Stomach (tissue), 9 donors: Measurements from ENCODE around the gene RASA1. TPM values are rescaled to one million over a fixed set of nuclear protein-coding genes. Genes with fewer than 3 reads are reported as not detected.

Experiments used
- DNase-seq, 2 donors: peaks; one replicate each; pipeline versions ENCODE4 v3.0.0 to v3.0.0-alpha.2; 2013 to 2019
- H3K27ac ChIP-seq, 5 donors: fragments of 200-600 bp in 4 of 5; sonication (generic) in 4 of 5; one replicate each; pipeline ENCODE4 v1.5.1; 2013 to 2019; ENCODE audit warnings: mild to moderate bottlenecking in 1 of 5, moderate library complexity in 1 of 5
- H3K27me3 ChIP-seq, 3 donors: fragments of 200-600 bp; sonication (generic); one replicate each; pipeline ENCODE4 v1.5.1; 2017 to 2019; ENCODE audit warnings: mixed run types in 1 of 3
- H3K36me3 ChIP-seq, 4 donors: fragments of 200-600 bp; sonication (generic); 1 replicate in 3 of 4; 2 replicates in 1 of 4; pipeline ENCODE4 v1.5.1; 2016 to 2019
- H3K4me1 ChIP-seq, 4 donors: fragments of 200-600 bp; sonication (generic); one replicate each; pipeline ENCODE4 v1.5.1; 2016 to 2019
- H3K4me3 ChIP-seq, 4 donors: fragments of 200-600 bp; sonication (generic) in 3 of 4; one replicate each; pipeline ENCODE4 v1.5.1; 2016 to 2019; ENCODE audit warnings: mild to moderate bottlenecking in 1 of 4
- H3K9me3 ChIP-seq, 4 donors: fragments of 200-600 bp; sonication (generic); one replicate each; pipeline ENCODE4 v1.5.1; 2016 to 2019
- EP300 ChIP-seq: sonication (generic); formaldehyde crosslinking; IDR thresholded peaks from one replicate; pipeline ENCODE4 v1.6.1; 2017; ENCODE audit warnings: antibody characterized with exemption
- POLR2A ChIP-seq, 4 donors: fragments of 450-650 bp; IDR thresholded peaks; one replicate each; pipeline ENCODE4 v1.6.1; 2016; ENCODE audit warnings: antibody characterized with exemption in 4 of 4, control low read depth in 2 of 4, mild to moderate bottlenecking in 1 of 4, moderate library complexity in 1 of 4
- POLR2AphosphoS5 ChIP-seq, 3 donors: sonication (generic); formaldehyde crosslinking; IDR thresholded peaks; one replicate each; pipeline ENCODE4 v1.6.1; 2016; ENCODE audit warnings: antibody characterized with exemption in 3 of 3
- WGBS, 5 donors: extraction: QIAGEN DNeasy Blood & Tissue Kit in 3 of 5; methylation state at CpG; one replicate each; pipeline versions ENCODE4 v1.1.5 to v1.1.7; 2013 to 2018; 5-methylcytosine and 5-hydroxymethylcytosine counted together
- intact Hi-C: fragments of 100-400 bp; cut with DNase I; formaldehyde crosslinking; loops from one replicate; pipeline ENCODE4 v1.15.1; 2023; ENCODE audit warnings: low total_unique reads
- polyA plus RNA-seq, 3 donors: library from polyadenylated mRNA; stranded (reverse); fragments of 200-250 nt; gene quantifications; one replicate each; pipeline ENCODE4 v1.2.3, GENCODE V29; 2013
- total RNA-seq, 5 donors: library from RNA; depleted of rRNA; stranded (reverse); fragments of >200 nt; gene quantifications; one replicate each; pipeline versions ENCODE4 v1.1.0 to v1.2.3, GENCODE V29; 2014 to 2016
- TF ChIP-seq, protein P1 (sequence below), 7 experiments: fragments of 450-650 bp in 4 of 7; fragments of 200-600 bp in 3 of 7; sonication (generic) in 3 of 7; IDR thresholded peaks; one replicate each; pipeline ENCODE4 v1.5.1; 2016 to 2019; ENCODE audit warnings: antibody characterized with exemption in 7 of 7, control low read depth in 2 of 7, mild to moderate bottlenecking in 1 of 7
- donor health status: healthy with polysubstance abuse.
- donor health status: Bipolar disorder and iron deficiency.
- donor health status: healthy.

RASA1 gene
- total and polyA plus RNA-seq, 8 donors, result 7.3 to 89.3 (median 19.1) TPM

DNA sequence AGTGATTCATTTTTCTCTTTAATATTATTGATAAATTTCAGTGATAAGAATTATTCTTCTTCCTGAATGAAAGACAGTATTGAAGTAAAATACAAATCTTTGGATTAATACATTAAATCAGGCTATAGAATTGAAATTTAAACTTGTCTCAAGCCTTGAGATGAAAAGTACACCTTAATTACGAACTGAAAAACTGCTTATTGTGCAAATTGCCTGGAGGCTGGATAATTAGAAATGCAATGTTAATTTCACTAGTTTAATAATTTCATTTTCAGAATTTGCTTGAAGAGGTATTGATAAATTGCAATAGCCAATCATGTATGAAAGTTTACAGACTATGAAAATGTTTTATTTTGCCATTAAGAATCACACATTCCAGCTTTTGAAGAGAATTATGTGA is 156.1 kb downstream of the RASA1 start:
- Histone ChIP-seq H3K9me3 (no peaks in the 10 kb centered on the region), H3K4me1 (no peaks in the 10 kb centered on the region), H3K36me3 (no peaks in the 10 kb centered on the region), H3K27ac (no peak overlapping the region), H3K4me3 (no peak overlapping the region), H3K27me3 (no peaks in the 10 kb centered on the region)
- no peak for TF ChIP-seq POLR2A (IDR thresholded peaks at IDR 0.05)
- TF ChIP-seq, protein P1, sequence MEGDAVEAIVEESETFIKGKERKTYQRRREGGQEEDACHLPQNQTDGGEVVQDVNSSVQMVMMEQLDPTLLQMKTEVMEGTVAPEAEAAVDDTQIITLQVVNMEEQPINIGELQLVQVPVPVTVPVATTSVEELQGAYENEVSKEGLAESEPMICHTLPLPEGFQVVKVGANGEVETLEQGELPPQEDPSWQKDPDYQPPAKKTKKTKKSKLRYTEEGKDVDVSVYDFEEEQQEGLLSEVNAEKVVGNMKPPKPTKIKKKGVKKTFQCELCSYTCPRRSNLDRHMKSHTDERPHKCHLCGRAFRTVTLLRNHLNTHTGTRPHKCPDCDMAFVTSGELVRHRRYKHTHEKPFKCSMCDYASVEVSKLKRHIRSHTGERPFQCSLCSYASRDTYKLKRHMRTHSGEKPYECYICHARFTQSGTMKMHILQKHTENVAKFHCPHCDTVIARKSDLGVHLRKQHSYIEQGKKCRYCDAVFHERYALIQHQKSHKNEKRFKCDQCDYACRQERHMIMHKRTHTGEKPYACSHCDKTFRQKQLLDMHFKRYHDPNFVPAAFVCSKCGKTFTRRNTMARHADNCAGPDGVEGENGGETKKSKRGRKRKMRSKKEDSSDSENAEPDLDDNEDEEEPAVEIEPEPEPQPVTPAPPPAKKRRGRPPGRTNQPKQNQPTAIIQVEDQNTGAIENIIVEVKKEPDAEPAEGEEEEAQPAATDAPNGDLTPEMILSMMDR (IDR thresholded peaks at IDR 0.05), result no peak
- no peak for TF ChIP-seq POLR2AphosphoS5 (IDR thresholded peaks at IDR 0.05)
- TF ChIP-seq EP300, result no peak
- WGBS, 5 donors, result 63 to 82% (median 79%) methylated on average over 1 of the region's 1 CpG
- DNase-seq, result no peak
- intact Hi-C loops, result no loop called here

DNA sequence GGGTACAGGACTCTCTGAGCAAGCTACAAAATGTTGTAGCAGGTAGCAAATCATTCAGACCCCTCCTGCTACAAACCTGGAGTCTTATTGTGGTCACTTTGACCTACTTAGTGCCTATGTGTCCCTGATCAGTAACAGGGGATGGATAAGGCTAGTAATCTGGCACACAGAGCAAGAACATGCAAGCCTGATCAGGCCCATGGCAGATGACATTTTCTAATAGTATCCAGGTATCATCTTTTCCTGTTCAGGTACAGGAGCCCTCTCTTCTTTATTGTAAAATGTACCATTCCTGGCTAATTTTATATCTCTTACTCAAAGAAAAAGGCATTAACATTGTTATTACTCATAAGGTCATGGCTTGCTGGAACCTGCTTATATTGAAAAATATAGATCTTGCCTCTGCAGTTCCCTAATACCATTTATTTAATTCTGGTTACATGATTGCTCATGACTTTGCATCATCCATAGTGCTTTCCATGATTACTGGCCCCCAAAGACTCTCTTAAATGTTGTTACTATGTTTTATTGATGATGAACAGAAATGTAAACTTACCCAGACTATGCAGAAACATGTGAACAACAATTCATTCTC is 163.3 kb downstream of the RASA1 start:
- DNase-seq, result no peak
- H3K27me3 ChIP-seq, result no peaks in the 10 kb centered on the region
- intact Hi-C loops, result no loop called here
- no peaks in the 10 kb centered on the region for H3K36me3 ChIP-seq
- no peaks in the 10 kb centered on the region for H3K9me3 ChIP-seq
- TF ChIP-seq POLR2AphosphoS5 (IDR thresholded peaks at IDR 0.05) (no peak), POLR2A (IDR thresholded peaks at IDR 0.05) (no peak), EP300 (no peak)
- TF ChIP-seq, protein P1 (IDR thresholded peaks at IDR 0.05), result no peak
- no peak overlapping the region for H3K27ac ChIP-seq
- no peak overlapping the region for H3K4me3 ChIP-seq
- H3K4me1 ChIP-seq, result no peaks in the 10 kb centered on the region

DNA sequence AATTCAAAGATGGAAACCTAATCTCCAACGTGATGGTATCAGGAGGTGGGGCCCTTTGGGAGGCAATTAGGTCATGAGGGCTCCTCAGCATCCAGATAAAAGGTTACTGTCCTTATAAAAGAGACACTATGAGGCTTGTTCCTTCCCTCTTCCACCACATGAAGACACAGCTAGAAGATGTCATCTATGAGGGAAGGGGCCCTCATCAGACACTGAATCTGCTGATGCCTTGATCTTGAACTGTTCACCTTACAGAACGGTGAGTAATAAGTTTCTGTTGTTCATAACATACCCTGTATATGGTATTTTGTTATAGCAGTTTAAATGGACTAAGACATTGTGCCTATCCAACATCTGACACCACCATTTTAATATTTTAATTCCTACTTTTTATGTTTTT is 164.8 kb downstream of the RASA1 start:
- TF ChIP-seq, protein P1 (IDR thresholded peaks at IDR 0.05), result no peak
- no peak for TF ChIP-seq EP300

DNA sequence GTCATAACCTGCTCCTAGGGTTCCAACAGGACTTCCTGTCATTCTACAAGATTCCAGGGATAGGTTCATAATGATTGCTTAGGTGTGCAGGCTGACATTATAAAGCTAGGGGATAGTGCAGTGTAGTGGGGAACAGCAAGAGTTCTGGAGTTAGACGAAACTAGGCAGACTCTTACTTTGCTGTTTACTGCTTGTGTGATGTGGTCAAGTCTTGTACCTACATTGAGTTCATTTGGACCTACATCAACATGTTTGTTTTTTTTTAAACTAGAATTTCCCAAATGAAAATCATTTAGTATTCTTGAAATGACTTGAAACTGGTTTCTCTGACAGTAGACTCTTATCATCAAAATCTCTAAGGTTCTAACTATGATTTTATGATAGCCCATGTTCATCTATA is 166.3 kb downstream of the RASA1 start:
- Histone ChIP-seq H3K36me3 (no peaks in the 10 kb centered on the region), H3K27ac (no peak overlapping the region), H3K9me3 (no peaks in the 10 kb centered on the region), H3K4me1 (no peaks in the 10 kb centered on the region), H3K4me3 (no peak overlapping the region), H3K27me3 (no peaks in the 10 kb centered on the region)
- 69 to 93% (median 82%) methylated on average over 1 of the region's 1 CpG for WGBS, 5 donors
- TF ChIP-seq POLR2AphosphoS5 (IDR thresholded peaks at IDR 0.05), result no peak
- intact Hi-C loops, result no loop called here
- DNase-seq, result no peak

More for the DNA sequence above, 164.8 kb downstream of the RASA1 start:
- Histone ChIP-seq H3K27me3 (no peaks in the 10 kb centered on the region), H3K4me1 (no peaks in the 10 kb centered on the region), H3K4me3 (no peak overlapping the region), H3K9me3 (no peaks in the 10 kb centered on the region), H3K27ac (no peak overlapping the region), H3K36me3 (no peaks in the 10 kb centered on the region)
- 43 to 53% (median 49%) methylated on average over 2 of the region's 2 CpGs for WGBS, 5 donors
- DNase-seq, result no peak
- intact Hi-C loops, result no loop called here

DNA sequence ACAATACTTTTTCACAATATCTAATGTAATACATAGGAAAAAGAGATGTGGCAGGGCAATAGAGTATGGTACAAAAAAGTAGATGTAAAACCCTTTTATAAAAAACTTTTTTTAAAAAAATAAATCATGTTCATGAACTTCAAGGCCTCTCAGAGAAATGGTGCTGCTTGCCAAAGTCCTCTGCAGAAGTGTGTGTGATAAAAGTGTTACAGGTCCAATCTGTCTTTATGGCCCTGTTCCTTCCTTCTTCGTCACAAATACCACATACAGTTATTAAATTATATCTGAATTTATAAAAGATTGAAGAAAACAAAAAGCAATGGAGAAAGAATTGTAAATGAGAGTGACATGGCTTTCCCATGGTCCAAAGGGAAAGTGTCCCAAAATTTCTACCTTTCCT is 166.8 kb downstream of the RASA1 start:
- TF ChIP-seq, protein P1 (IDR thresholded peaks at IDR 0.05), result no peak
- TF ChIP-seq POLR2A (IDR thresholded peaks at IDR 0.05) (no peak), POLR2AphosphoS5 (IDR thresholded peaks at IDR 0.05) (no peak)
- Histone ChIP-seq H3K27ac (no peak overlapping the region), H3K27me3 (no peaks in the 10 kb centered on the region), H3K4me1 (no peaks in the 10 kb centered on the region), H3K36me3 (no peaks in the 10 kb centered on the region), H3K9me3 (peaks cover 0 to 2% (median 0%) of the 10 kb centered on the region in 4 donors), H3K4me3 (no peak overlapping the region)
- DNase-seq, result no peak
- intact Hi-C loops, result no loop called here
- 75 to 90% (median 80%) methylated on average over 1 of the region's 1 CpG for WGBS, 5 donors
